Esophagus squamous epithelium (tissue), 5 donors: ENCODE data around the gene CD276. TPM values are rescaled to one million over a fixed set of nuclear protein-coding genes. Genes with fewer than 3 reads are reported as not detected.
"Not testable (repeated sequence)": the region's sequence is repeated elsewhere in the genome, so short reads cannot be mapped to it uniquely, and the experiment has no call there.

Experiments used
- DNase-seq: peaks from one replicate; lab custom pipeline; 2025; lab: John Stamatoyannopoulos, UW
- H3K27ac ChIP-seq, 4 donors: fragments of 200-600 bp; sonication (generic); one replicate each; pipeline ENCODE4 v1.5.1; 2016 to 2019; ENCODE audit warnings: mild to moderate bottlenecking in 1 of 4
- H3K27me3 ChIP-seq, 4 donors: fragments of 200-600 bp; sonication (generic); 1 replicate in 3 of 4; 2 replicates in 1 of 4; pipeline versions ENCODE4 v1.5.1 to v1.6.0; 2017 to 2021; ENCODE audit warnings: antibody characterized with exemption in 1 of 4
- H3K36me3 ChIP-seq, 3 donors: fragments of 200-600 bp; sonication (generic); one replicate each; pipeline ENCODE4 v1.5.1; 2016 to 2019
- H3K4me1 ChIP-seq, 3 donors: fragments of 200-600 bp; sonication (generic); one replicate each; pipeline ENCODE4 v1.5.1; 2017 to 2019
- H3K4me3 ChIP-seq, 4 donors: fragments of 200-600 bp; sonication (generic); 1 replicate in 3 of 4; 2 replicates in 1 of 4; pipeline ENCODE4 v1.5.1; 2016 to 2019; ENCODE audit warnings: mild to moderate bottlenecking in 2 of 4, moderate library complexity in 1 of 4
- H3K9me3 ChIP-seq, 3 donors: fragments of 200-600 bp; sonication (generic); one replicate each; pipeline ENCODE4 v1.5.1; 2016 to 2019
- POLR2A ChIP-seq, 4 donors: fragments of 450-650 bp; IDR thresholded peaks; one replicate each; pipeline ENCODE4 v1.6.1; 2017; ENCODE audit warnings: antibody characterized with exemption in 4 of 4, mild to moderate bottlenecking in 4 of 4, moderate library complexity in 3 of 4
- WGBS, 2 donors: methylation state at CpG; one replicate each; pipeline ENCODE4 v1.1.5; 2018; 5-methylcytosine and 5-hydroxymethylcytosine counted together
- intact Hi-C: fragments of 100-400 bp; cut with DNase I; formaldehyde crosslinking; loops from one replicate; pipeline ENCODE4 v1.15.0; 2022
- total RNA-seq, 4 donors: library from RNA; depleted of rRNA; stranded (reverse); fragments of >200 nt; gene quantifications; one replicate each; pipeline ENCODE4 v1.1.0, GENCODE V29; 2016
- TF ChIP-seq, protein P1 (sequence below), 6 experiments: fragments of 450-650 bp in 4 of 6; fragments of 200-600 bp in 2 of 6; sonication (generic) in 2 of 6; IDR thresholded peaks; one replicate each; pipeline ENCODE4 v1.5.1; 2016 to 2019; ENCODE audit warnings: antibody characterized with exemption in 6 of 6, mild to moderate bottlenecking in 4 of 6, moderate library complexity in 4 of 6
- donor health status: DM: yes; HTN: yes; CAD: no.

CD276 gene
- total RNA-seq = 10 to 100 TPM; 12.9 to 21.9 (median 19.1) TPM

DNA sequence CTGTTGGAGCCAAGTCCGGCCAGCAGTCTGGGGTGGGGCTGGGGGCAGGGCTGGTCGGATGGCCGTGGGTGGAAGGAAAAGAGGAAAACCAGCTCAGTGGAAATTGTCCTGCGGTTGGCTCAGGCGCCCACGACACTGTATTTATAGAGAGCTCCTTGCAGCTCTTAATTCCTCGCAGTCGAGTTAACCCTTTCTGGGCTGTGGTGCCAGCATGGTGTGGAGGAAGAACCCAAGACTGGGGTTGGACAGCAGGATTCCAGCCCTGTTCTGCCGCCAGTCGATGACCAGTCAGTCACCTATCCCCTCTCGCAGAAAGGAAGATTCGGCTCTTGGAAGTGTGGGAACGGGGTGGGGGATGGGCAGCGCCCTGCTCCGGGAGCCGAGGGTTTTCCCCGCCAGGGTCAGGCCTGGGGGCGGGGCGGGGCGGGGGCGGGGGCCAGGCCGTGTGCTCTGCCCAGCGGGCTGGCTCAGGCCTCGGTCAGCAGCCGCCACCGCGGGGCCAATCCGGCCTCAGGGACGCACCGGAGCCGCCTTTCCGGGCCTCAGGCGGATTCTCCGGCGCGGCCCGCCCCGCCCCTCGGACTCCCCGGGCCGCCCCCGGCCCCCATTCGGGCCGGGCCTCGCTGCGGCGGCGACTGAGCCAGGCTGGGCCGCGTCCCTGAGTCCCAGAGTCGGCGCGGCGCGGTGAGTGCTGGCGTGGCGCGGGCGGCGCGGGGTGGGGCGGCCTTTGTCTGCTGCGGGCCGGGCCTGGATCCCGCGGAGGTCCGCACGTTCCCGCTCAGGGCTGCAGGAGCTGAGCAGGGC lies at the start of gene CD276:
TSS of gene CD276 (plus strand) at position 607 of the 804 bp plus-strand sequence. CDS start 15,257 bp downstream, outside the sequence.
- TF ChIP-seq, protein P1, sequence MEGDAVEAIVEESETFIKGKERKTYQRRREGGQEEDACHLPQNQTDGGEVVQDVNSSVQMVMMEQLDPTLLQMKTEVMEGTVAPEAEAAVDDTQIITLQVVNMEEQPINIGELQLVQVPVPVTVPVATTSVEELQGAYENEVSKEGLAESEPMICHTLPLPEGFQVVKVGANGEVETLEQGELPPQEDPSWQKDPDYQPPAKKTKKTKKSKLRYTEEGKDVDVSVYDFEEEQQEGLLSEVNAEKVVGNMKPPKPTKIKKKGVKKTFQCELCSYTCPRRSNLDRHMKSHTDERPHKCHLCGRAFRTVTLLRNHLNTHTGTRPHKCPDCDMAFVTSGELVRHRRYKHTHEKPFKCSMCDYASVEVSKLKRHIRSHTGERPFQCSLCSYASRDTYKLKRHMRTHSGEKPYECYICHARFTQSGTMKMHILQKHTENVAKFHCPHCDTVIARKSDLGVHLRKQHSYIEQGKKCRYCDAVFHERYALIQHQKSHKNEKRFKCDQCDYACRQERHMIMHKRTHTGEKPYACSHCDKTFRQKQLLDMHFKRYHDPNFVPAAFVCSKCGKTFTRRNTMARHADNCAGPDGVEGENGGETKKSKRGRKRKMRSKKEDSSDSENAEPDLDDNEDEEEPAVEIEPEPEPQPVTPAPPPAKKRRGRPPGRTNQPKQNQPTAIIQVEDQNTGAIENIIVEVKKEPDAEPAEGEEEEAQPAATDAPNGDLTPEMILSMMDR (IDR thresholded peaks at IDR 0.05) = no peak
- peak in 1 of 4 donors; percentile 43 for TF ChIP-seq POLR2A (IDR thresholded peaks at IDR 0.05)
- 3 to 23% methylated on average over 4 to 7 of the region's 69 CpGs for WGBS, 2 donors
- Histone ChIP-seq H3K27ac (peak within 1 kb of the TSS; percentile 69 to 86 (median 80)), H3K9me3 (no peaks in the 10 kb centered on the region), H3K27me3 (peaks cover 0 to 97% (median 0%) of the 10 kb centered on the region in 4 donors), H3K36me3 (no peaks in the 10 kb centered on the region), H3K4me3 (peak within 1 kb of the TSS; percentile 42 to 70 (median 65)), H3K4me1 (peaks cover 37 to 66% (median 37%) of the 10 kb centered on the region in 3 donors)
- intact Hi-C loops = no loop called here
- DNase-seq = no peak

DNA sequence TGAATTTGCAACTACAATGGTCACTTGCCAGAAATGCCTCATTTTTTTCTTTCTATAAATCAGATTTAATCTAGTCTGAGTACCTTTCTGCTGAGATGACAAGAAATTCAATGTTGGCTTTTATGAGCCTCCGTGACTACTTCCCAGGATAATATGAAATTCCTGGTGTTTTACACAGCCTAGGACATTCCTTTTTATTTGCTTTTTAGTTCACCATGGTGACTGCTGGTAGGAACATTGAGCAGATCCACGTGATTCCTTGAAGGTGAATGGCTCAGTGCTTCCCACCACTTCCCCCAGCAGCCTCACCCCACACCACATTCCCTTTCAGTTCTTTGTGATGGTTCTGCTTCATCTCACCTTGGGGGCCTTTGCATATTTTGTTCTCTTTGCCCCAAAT lies 46.7 kb upstream of the CD276 start:
- Histone ChIP-seq H3K36me3 (no peaks in the 10 kb centered on the region), H3K27me3 (peaks cover 0 to 33% (median 0%) of the 10 kb centered on the region in 4 donors), H3K4me1 (peaks cover 10 to 22% (median 12%) of the 10 kb centered on the region in 3 donors), H3K4me3 (no peak overlapping the region), H3K9me3 (peaks cover 0 to 3% (median 0%) of the 10 kb centered on the region in 3 donors), H3K27ac (no peak overlapping the region)
- intact Hi-C loops = loop anchor here (5.0 kb wide), 2 partner anchors 60 to 75 kb away; no protein-coding TSS in a partner anchor
- no peak for DNase-seq
- WGBS, 2 donors = 30 to 49% methylated on average over 2 of the region's 2 CpGs
- TF ChIP-seq POLR2A (IDR thresholded peaks at IDR 0.05) = no peak
- TF ChIP-seq, protein P1 (IDR thresholded peaks at IDR 0.05) = no peak

DNA sequence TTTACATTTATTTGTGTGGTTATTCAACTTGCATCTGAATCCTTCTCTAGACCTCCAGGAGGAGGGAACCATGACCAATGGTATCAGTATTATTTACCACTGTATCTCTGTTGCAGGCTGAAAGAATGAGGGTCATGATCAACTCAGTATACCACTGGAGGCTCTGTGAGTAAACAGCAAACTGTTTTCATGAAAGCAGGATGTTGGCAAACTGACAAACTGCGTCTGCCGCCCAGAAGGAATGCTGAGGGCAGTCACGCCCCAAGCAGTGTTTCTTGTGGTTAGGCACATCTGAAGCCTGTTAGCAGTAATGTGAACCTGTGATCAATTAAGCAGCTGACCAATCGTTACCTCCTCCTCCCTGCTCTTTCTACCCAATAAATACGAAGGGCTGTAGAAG lies 44.7 kb upstream of the CD276 start:
- 65% methylated on average over 3 to 5 of the region's 5 CpGs for WGBS, 2 donors
- not testable (repeated sequence) for H3K36me3 ChIP-seq, H3K27ac ChIP-seq, H3K4me3 ChIP-seq, DNase-seq, H3K9me3 ChIP-seq
- intact Hi-C loops = loop anchor here (5.0 kb wide), 2 partner anchors 58 to 77 kb away; no protein-coding TSS in a partner anchor
- peaks cover 0 to 33% (median 0%) of the 10 kb centered on the region in 4 donors for H3K27me3 ChIP-seq
- peaks cover 2 to 12% (median 3%) of the 10 kb centered on the region in 3 donors for H3K4me1 ChIP-seq

DNA sequence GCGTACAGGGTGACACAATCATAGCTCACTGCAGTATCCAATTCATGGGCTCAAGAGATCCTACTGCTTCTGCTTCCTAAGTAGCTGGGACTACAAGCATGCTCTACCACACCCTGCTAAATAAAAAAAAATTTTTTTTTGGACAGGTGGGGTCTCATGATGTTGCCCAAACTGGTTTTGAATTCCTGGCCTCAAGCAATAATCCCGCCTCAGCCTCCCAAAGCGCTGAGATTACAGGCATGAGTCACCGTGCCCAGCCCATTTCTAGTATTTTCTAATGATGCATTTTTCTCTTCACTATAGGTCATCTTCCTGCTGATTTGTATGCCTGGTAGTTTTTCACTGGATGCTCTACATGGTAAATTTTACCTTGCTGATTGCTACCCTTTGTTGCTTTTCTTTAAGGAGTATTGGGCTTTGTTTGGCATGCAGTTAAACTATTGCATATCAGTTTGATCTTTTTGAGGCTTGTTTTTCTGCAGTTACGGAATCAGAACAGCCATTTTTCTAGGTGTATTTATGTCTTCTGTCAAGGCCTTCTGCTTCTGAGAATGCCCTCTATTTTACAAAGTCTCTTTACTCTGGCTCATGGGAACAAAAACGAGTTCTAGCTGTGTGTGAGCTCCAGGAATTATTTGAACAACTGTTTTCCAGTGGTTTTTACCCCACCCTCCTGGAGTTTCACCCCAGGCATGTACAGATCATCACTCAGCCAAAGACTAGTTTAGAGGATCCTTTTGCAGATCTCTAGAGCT lies 36.7 kb upstream of the CD276 start:
- no peak for DNase-seq
- intact Hi-C loops = no loop called here
- peaks cover 0 to 30% (median 0%) of the 10 kb centered on the region in 3 donors for H3K4me1 ChIP-seq
- peaks cover 0 to 23% (median 0%) of the 10 kb centered on the region in 4 donors for H3K27me3 ChIP-seq
- H3K27ac ChIP-seq = peak overlapping the region in 3 of 4 donors; percentile 33 to 62 (median 57)
- no peak overlapping the region for H3K4me3 ChIP-seq
- no peaks in the 10 kb centered on the region for H3K36me3 ChIP-seq
- WGBS, 2 donors = 30 to 48% methylated on average over 6 of the region's 6 CpGs
- TF ChIP-seq POLR2A (IDR thresholded peaks at IDR 0.05) = no peak
- TF ChIP-seq, protein P1 (IDR thresholded peaks at IDR 0.05) = no peak
- H3K9me3 ChIP-seq = no peaks in the 10 kb centered on the region

DNA sequence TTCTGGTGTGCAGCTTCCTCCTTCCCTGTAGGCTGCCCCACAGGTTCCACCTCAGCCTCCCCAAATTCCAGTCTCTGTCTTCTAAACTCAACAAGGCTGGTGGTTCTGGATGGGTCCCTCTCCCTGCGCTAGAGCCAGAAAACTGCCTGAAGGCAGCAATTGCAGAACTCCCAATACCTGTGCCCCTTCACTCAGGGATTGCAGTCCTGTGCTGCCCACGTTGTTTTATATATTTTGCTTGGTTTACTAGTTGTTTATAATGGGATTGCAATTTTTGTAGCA lies 36.2 kb upstream of the CD276 start:
- Histone ChIP-seq H3K4me1 (peaks cover 0 to 30% (median 0%) of the 10 kb centered on the region in 3 donors), H3K4me3 (no peak overlapping the region), H3K27me3 (peaks cover 0 to 23% (median 0%) of the 10 kb centered on the region in 4 donors), H3K27ac (peak overlapping the region in 3 of 4 donors; percentile 33 to 57 (median 40)), H3K9me3 (no peaks in the 10 kb centered on the region), H3K36me3 (no peaks in the 10 kb centered on the region)
- no peak for DNase-seq
- TF ChIP-seq, protein P1 (IDR thresholded peaks at IDR 0.05) = no peak
- TF ChIP-seq POLR2A (IDR thresholded peaks at IDR 0.05) = no peak
- WGBS, 2 donors = 53 to 60% methylated on average over 2 of the region's 2 CpGs
- intact Hi-C loops = no loop called here
